OCI-LY3 (cell line): ENCODE results near the gene FHL3.

Experiments used
- H2AFZ ChIP-seq: fragments of 200-600, 300-600 bp; shearing (Covaris generic); 2 replicates; pipeline ENCODE4 v1.6.0; 2014; ENCODE audit warnings: antibody characterized with exemption, low read depth, low read length
- H3K27ac ChIP-seq: fragments of 200-600, 300-600 bp; sonication (generic); 2 replicates; pipeline ENCODE4 v1.5.1; 2014; ENCODE audit warnings: mild to moderate bottlenecking, low read length, moderate library complexity, mixed read lengths
- H3K27me3 ChIP-seq: fragments of 200-600, 300-600 bp; sonication (generic); 2 replicates; pipeline ENCODE4 v1.6.1; 2014; ENCODE audit warnings: low read depth, low read length, mixed read lengths
- H3K36me3 ChIP-seq: fragments of 200-600, 300-600 bp; sonication (generic); replicated peaks from 2 replicates; pipeline ENCODE3; 2014; ENCODE audit warnings: low read depth, low read length, mixed read lengths
- H3K4me1 ChIP-seq: fragments of 300-600, 200-600 bp; sonication (generic); 2 replicates; pipeline ENCODE4 v1.6.1; 2014; ENCODE audit warnings: low read length, mixed read lengths
- H3K4me2 ChIP-seq: fragments of 200-600, 300-600 bp; sonication (generic); 2 replicates; pipeline ENCODE4 v1.6.1; 2014; ENCODE audit warnings: low read length, mixed read lengths
- H3K4me3 ChIP-seq: fragments of 300-600, 200-600 bp; sonication (generic); 2 replicates; pipeline ENCODE4 v1.5.1; 2014; ENCODE audit warnings: antibody characterized with exemption, mild to moderate bottlenecking, low read length, moderate library complexity
- H3K79me2 ChIP-seq: fragments of 300-600, 200-600 bp; shearing (Covaris generic); 2 replicates; pipeline ENCODE4 v1.6.1; 2014; ENCODE audit warnings: mild to moderate bottlenecking, low read length, mixed read lengths
- H3K9ac ChIP-seq: fragments of 300-600, 200-600 bp; shearing (Covaris generic); 2 replicates; pipeline ENCODE4 v1.6.0; 2014; ENCODE audit warnings: mild to moderate bottlenecking, low read length, moderate library complexity
- H3K9me3 ChIP-seq: fragments of 200-600, 300-600 bp; shearing (Covaris generic); 2 replicates; pipeline ENCODE4 v1.6.1; 2014; ENCODE audit warnings: low read length, mixed read lengths; ENCODE audit not compliant: insufficient read depth
- H4K20me1 ChIP-seq: fragments of 200-600, 300-600 bp; sonication (generic); 2 replicates; pipeline ENCODE4 v1.6.1; 2016; ENCODE audit warnings: low read length, mixed read lengths; ENCODE audit not compliant: insufficient read depth
- CTCF ChIP-seq: fragments of 200-600, 300-600 bp; sonication (generic); IDR thresholded peaks from 2 replicates; pipeline ENCODE4 v1.5.1; 2014; ENCODE audit warnings: antibody characterized with exemption, low read length, low read depth
- EZH2phosphoT487 ChIP-seq: fragments of 200-600 bp; shearing (Covaris generic); IDR thresholded peaks from 2 replicates; pipeline ENCODE4 v1.6.1; 2018; ENCODE audit warnings: antibody characterized with exemption, mixed run types, low read depth

Gene FHL3

DNA sequence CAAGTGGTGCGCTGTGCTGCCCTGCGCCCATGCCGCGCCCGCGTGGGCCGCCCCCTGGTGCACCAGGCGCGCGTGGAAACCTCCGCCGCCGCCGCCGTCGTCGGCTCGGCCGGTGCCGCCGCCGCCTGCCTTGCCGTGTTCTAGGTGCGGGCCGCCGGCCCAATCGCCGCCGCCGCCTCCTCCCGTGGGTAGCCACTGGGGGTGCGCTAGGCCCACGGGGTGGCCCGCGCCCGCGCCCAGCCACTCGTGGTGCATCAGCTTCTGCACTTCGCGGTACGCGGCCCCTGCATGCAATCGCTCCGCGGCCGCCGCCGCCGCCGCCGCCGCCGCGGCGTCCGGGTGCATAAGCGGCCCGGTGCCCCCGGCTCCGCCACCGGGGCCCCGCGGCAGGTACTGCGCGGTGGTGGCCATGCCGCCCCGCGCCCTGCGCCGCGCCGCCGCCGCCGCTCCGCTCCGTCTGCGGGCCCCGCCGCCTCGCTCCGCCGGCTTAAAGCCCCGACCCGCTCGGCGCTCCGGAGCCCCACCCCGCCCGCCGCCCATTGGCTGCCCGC is 41.1 kb upstream of the FHL3 start, which contains the start of gene POU3F1:
Gene POU3F1, minus strand, starts transcription at position 461 of the 551 bp plus-strand sequence. Its CDS starts 50 bp downstream, at position 411.
- H3K4me3 ChIP-seq: peak within 1 kb of the TSS; percentile 99
- H2AFZ ChIP-seq: no peak within 1 kb of the TSS
- H3K4me2 ChIP-seq: peak within 1 kb of the TSS; percentile 89
- H3K79me2 ChIP-seq: peaks cover 98% of the 10 kb centered on the region
- peak within 1 kb of the TSS; percentile 99 for H3K9ac ChIP-seq
- no peaks in the 10 kb centered on the region for H3K27me3 ChIP-seq
- H4K20me1 ChIP-seq: peaks cover 9% of the 10 kb centered on the region; the same call in 1 of the 2 replicates
- peaks cover 67% of the 10 kb centered on the region for H3K36me3 ChIP-seq
- peaks cover 28% of the 10 kb centered on the region for H3K4me1 ChIP-seq
- H3K27ac ChIP-seq: peak within 1 kb of the TSS; percentile 98
- H3K9me3 ChIP-seq: no peaks in the 10 kb centered on the region
- no peak for TF ChIP-seq CTCF
- no peak for TF ChIP-seq EZH2phosphoT487

DNA sequence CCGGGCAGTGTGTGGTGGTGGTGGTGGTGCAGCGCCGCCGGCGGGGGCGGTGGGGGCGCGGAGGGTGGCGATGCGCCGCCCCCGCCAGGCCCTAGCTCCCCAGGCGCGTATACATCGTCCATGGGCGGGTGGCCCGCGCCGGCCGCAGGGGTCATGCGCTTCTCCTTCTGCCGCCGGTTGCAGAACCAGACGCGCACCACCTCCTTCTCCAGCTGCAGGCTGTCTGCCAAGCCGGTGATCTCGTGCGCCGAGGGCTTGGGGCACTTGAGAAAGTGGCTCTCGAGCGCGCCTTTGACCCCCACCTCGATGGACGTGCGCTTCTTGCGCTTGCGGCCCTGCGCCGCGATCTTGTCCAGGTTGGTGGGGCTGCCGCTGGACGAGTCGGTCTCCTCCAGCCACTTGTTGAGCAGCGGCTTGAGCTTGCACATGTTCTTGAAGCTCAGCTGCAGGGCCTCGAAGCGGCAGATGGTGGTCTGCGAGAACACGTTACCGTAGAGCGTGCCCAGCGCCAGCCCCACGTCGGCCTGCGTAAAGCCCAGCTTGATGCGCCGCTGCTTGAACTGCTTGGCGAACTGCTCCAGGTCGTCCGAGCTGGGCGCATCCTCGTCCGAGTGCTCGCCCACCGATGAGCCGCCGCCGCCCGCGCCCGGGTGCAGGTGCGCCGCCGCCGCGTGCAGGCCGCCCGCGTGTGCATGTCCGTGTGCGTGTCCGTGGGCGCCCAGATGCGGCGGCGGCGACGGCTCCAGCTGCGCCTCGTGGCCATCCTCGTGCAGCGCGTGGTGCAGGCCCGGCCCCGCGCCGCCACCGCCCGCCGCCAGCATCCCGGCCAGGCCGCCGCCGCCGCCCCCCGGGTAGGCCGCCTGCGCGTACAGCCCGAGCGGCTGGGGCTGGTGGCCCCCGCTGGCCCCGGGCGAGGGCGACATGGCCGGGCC is 40.4 kb upstream of the FHL3 start:
- Histone ChIP-seq H3K27me3 (no peaks in the 10 kb centered on the region), H3K36me3 (peaks cover 70% of the 10 kb centered on the region), H4K20me1 (peaks cover 9% of the 10 kb centered on the region; the same call in 1 of the 2 replicates), H3K9ac (peak overlapping the region; percentile 98), H3K4me1 (peaks cover 28% of the 10 kb centered on the region), H2AFZ (no peak overlapping the region), H3K9me3 (no peaks in the 10 kb centered on the region), H3K4me2 (peak overlapping the region; percentile 36), H3K79me2 (peaks cover 98% of the 10 kb centered on the region), H3K4me3 (peak overlapping the region; percentile 96), H3K27ac (peak overlapping the region; percentile 97)
- TF ChIP-seq EZH2phosphoT487: no peak
- no peak for TF ChIP-seq CTCF

DNA sequence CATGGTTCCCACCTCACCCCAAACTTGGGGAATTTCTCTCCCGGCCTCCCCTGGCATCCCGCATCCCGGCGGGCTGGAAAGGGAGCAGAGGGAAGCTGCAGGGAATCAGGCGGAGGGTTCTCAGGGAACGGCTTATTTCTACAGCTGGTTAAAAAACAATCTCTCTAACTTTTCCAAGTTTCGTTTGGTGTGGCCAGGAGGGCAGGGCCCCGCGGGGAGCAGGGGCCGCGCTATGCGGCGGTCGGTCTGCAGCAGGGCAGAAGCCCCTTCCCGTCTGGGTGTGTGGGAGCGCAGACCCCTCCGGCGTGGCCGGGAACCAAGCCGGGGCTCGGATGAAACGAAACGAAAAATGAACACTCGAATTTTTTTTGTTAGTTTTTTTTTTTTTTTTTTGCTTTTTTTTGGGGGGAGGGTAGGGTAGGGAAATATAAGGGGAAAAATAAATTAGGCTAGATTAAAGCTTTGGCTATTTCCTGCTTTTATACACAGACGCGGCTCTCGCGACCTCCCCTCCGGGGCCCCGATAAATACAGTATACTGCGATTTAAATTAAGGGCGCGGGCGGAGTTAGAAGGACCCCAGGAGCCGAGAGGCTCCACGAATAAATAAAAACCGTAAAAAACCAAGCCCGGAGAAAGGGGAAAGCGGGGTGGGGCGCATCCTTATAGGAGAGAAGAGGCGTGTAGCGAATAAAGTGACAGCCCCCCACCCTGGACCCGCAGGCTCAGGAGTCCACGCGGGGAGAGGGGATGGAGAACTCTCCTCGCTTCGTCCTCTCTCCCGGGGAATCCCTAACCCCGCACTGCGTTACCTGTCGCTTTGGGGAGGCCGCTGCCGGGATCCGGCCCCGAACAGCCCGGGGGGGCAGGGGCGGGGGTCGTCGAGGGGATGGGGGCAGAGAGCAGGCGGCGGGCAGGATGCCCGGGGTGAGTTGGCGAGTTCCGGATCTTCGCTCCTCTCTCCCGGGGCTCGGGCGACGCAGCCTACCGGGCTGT is 39.2 kb upstream of the FHL3 start:
- Histone ChIP-seq H3K4me2 (peak overlapping the region; percentile 87), H3K9me3 (no peaks in the 10 kb centered on the region), H3K4me3 (peak overlapping the region; percentile 96), H3K36me3 (peaks cover 61% of the 10 kb centered on the region), H3K27ac (peak overlapping the region; percentile 97), H3K9ac (peak overlapping the region; percentile 98), H3K27me3 (no peaks in the 10 kb centered on the region), H2AFZ (no peak overlapping the region), H4K20me1 (peaks cover 9% of the 10 kb centered on the region; the same call in 1 of the 2 replicates), H3K79me2 (peaks cover 98% of the 10 kb centered on the region), H3K4me1 (peaks cover 28% of the 10 kb centered on the region)
- TF ChIP-seq CTCF: no peak
- no peak for TF ChIP-seq EZH2phosphoT487
